Medulla oblongata (tissue), 1 donor: ENCODE results near the gene OSER1.
A peak's percentile ranks its signal among the peaks of the same experiment; 100 is the strongest.

ENCODE experiments used
- DNase-seq: peaks from one replicate; pipeline ENCODE4 v3.0.0-alpha.2; 2015; ENCODE audit errors: extremely low spot score

Gene OSER1

GRCh38 chr20:44224637-44225036 lies 14.1 kb upstream of the OSER1 start:
- DNase-seq = no peak

GRCh38 chr20:44223721-44224120 lies 13.2 kb upstream of the OSER1 start:
- no peak for DNase-seq

GRCh38 chr20:44222633-44223368 lies 12.2 kb upstream of the OSER1 start:
- no peak for DNase-seq

GRCh38 chr20:44222027-44222426 lies 11.5 kb upstream of the OSER1 start:
- no peak for DNase-seq

GRCh38 chr20:44221368-44221954 lies 10.9 kb upstream of the OSER1 start:
- no peak for DNase-seq

- DNase-seq = no peak
These were observed 9.2 kb upstream of the OSER1 start for GRCh38 chr20:44219791-44220190.

GRCh38 chr20:44219170-44219730 lies 8.7 kb upstream of the OSER1 start:
- no peak for DNase-seq

GRCh38 chr20:44218446-44218845 lies 7.9 kb upstream of the OSER1 start:
- DNase-seq = no peak

- peak; percentile 79 for DNase-seq
These were observed 6.9 kb upstream of the OSER1 start for GRCh38 chr20:44217342-44218092.

GRCh38 chr20:44215125-44215524 lies 4.6 kb upstream of the OSER1 start:
- peak; percentile 80 for DNase-seq

- DNase-seq = no peak
These were observed 2.2 kb upstream of the OSER1 start for GRCh38 chr20:44212792-44213191.

- peak; percentile 56 for DNase-seq
These were observed 837 bp upstream of the OSER1 start for GRCh38 chr20:44211177-44212039.

- peak; percentile 31 for DNase-seq
These were observed 725 bp downstream of the OSER1 start for GRCh38 chr20:44209686-44210405.

GRCh38 chr20:44208770-44209169 lies 1.8 kb downstream of the OSER1 start:
- DNase-seq = no peak

- DNase-seq = no peak
These were observed 2.4 kb downstream of the OSER1 start for GRCh38 chr20:44208165-44208564.

GRCh38 chr20:44207126-44207723 lies 3.3 kb downstream of the OSER1 start:
- no peak for DNase-seq

- DNase-seq = no peak
These were observed 4.4 kb downstream of the OSER1 start for GRCh38 chr20:44206132-44206531.

- no peak for DNase-seq
These were observed 5.7 kb downstream of the OSER1 start for GRCh38 chr20:44204832-44205215.

- no peak for DNase-seq
These were observed 6.3 kb downstream of the OSER1 start for GRCh38 chr20:44204156-44204831.

- DNase-seq = no peak
These were observed 7.4 kb downstream of the OSER1 start for GRCh38 chr20:44203161-44203560.
